Skin of body (tissue), 2 donors: ENCODE results near the gene NR1H3. TPM values are rescaled to one million over a fixed set of nuclear protein-coding genes. Genes with fewer than 3 reads are reported as not detected.

Experiments
- DNase-seq: peaks from one replicate; lab custom pipeline; 2025; lab: John Stamatoyannopoulos, UW
- total RNA-seq: library from RNA; depleted of rRNA; stranded (reverse); fragments of >200 nt; gene quantifications from one replicate; pipeline ENCODE4 v1.2.3, GENCODE V29; 2014

Gene NR1H3
- total RNA-seq, 1 donor from 2014 or later = 34.4 TPM

- no peak for DNase-seq
These were observed 13.1 kb upstream of the NR1H3 start for GRCh38 chr11:47244448-47245350.

- no peak for DNase-seq
These were observed 12.0 kb upstream of the NR1H3 start for GRCh38 chr11:47245611-47246357.

- DNase-seq = no peak
These were observed 10.3 kb upstream of the NR1H3 start for GRCh38 chr11:47247502-47247901.

GRCh38 chr11:47248304-47248663 lies 9.5 kb upstream of the NR1H3 start:
- DNase-seq = no peak

- peak; percentile 93 for DNase-seq
These were observed 9.0 kb upstream of the NR1H3 start, which contains the start of gene ACP2 for GRCh38 chr11:47248664-47249377. TSS of gene ACP2 (minus strand) at chr11:47248814. CDS start at chr11:47248789, 25 bp downstream.

- DNase-seq = no peak
These were observed 8.4 kb upstream of the NR1H3 start for GRCh38 chr11:47249378-47249715.

- DNase-seq = no peak
These were observed 6.0 kb upstream of the NR1H3 start for GRCh38 chr11:47251751-47252150.

- no peak for DNase-seq
These were observed 4.1 kb upstream of the NR1H3 start for GRCh38 chr11:47253660-47254059.

GRCh38 chr11:47254386-47254785 lies 3.4 kb upstream of the NR1H3 start:
- DNase-seq = no peak

GRCh38 chr11:47256374-47256773 lies 1.4 kb upstream of the NR1H3 start:
- DNase-seq = no peak

- no peak for DNase-seq
These were observed 649 bp upstream of the NR1H3 start for GRCh38 chr11:47257177-47257516.

GRCh38 chr11:47258317-47258902 lies 614 bp downstream of the NR1H3 start:
- no peak for DNase-seq

- DNase-seq = no peak
These were observed 1.6 kb downstream of the NR1H3 start for GRCh38 chr11:47259232-47259977.

GRCh38 chr11:47260366-47260765 lies 2.6 kb downstream of the NR1H3 start:
- no peak for DNase-seq

- DNase-seq = no peak
These were observed 3.5 kb downstream of the NR1H3 start for GRCh38 chr11:47261291-47261800.

- no peak for DNase-seq
These were observed 6.3 kb downstream of the NR1H3 start for GRCh38 chr11:47264119-47264518.

- no peak for DNase-seq
These were observed 6.7 kb downstream of the NR1H3 start for GRCh38 chr11:47264521-47264920.

- no peak for DNase-seq
These were observed 10.1 kb downstream of the NR1H3 start for GRCh38 chr11:47267876-47268275.

GRCh38 chr11:47268448-47269001 lies 10.7 kb downstream of the NR1H3 start:
- no peak for DNase-seq

- DNase-seq = peak; percentile 88
These were observed 11.4 kb downstream of the NR1H3 start for GRCh38 chr11:47269002-47269828.
